HG02571 (cell line): ENCODE results near the gene EDAR.

ENCODE experiments used
- ATAC-seq: cut with Tn5 transposase; IDR thresholded peaks from one replicate; pipeline ENCODE4 v1.9.1; 2021; ENCODE audit warnings: mild to moderate bottlenecking, moderate library complexity; ENCODE audit not compliant: unreplicated experiment

EDAR gene

DNA sequence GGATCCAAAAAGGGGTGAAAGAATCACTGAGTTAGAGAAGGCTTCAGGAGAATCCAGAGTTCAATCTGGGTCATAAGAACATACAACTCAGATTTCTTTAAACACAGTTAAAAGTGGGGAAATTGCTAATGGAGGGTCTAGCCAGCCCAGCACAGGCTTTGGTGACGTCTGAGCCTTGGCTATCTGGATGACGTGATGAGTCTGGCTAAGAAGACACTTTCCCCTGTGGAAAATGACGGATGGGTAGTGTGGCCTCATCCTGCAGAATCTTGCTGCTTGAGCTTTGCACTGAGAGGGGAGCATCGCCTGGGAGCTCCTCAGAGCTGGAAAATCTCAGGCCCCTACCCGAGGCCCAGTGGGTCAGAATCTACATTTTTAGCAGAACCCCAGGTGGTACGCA, 19.2 kb downstream of the EDAR start:
- no peak for ATAC-seq

- ATAC-seq = no peak
Observed at GRCh38 chr2:108968619-108969018, 20.4 kb downstream of the EDAR start.

DNA sequence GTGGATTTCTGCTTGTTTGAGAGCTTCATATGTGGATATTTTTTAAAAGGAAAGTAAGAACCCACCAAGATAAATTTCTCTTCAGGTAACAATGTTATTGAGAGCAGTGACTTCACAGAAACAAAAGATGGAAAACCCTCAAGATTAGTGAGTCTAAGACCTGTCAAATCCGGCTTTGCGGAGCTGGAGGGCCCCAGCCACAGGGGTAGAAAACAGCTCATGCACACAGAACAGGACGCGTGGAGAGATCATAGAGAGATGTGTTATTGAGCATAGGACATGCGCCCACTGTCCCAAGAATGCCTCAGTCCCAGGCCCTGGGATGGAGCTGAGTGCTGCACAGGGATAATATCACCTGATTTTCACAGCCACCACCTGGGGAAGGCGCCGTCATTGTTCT, 21.3 kb downstream of the EDAR start:
- no peak for ATAC-seq

DNA sequence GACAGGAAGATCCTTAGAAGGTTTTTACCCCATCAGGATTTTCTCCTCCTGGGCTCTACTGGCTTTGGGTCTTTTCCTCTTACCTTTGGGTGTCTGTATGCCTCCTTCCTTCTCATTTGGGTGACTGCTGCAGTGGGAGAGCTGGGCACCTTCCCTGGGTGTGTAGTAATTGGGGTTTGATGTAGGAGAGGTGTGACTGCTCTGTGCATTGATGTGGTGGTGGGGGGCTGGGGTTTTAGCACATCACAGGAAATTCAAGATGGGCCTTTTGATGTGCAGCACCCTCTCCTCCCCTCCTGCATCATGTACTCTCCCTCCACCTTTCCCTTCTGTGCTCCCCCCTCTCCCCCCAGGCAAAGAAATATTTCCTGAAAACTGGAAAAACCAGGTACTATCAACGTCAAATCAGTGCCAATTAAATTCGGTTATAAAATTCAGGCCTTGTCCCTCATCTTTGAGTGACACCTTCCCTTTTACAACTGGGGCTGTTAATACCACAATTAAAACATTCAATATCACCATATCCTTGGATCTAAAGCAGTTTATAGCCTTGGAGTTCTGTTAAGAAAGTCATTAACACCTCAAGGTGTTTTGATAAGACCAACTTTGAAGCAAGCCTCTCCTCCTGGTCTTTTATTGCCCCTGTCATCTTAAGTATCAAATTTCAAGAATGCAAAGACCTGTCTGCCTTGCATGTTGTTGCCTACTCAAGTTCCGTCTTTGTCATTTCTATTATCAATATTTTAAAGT, 23.3 kb downstream of the EDAR start:
- ATAC-seq = no peak

GRCh38 chr2:108963057-108963456, 26.0 kb downstream of the EDAR start:
- no peak for ATAC-seq

DNA sequence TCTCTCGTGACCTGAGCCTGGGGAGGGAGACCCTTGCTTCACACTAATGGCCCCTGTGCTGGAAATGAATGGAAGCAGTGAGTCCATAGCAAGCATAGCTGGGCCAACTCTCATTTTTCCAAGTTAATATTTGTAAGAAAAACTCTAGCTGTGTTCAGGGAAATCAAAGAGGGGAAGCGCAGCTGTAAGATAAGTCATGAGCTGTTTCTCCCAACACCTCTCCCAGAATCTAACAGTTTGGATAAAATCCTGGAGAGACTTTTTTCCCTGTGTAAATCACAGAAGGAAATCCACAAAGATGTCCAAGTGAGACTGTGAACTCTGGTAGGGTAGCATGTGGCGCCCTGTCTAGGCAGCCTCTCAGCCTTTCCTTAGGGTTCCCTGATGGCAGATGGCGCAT, 27.2 kb downstream of the EDAR start:
- no peak for ATAC-seq

DNA sequence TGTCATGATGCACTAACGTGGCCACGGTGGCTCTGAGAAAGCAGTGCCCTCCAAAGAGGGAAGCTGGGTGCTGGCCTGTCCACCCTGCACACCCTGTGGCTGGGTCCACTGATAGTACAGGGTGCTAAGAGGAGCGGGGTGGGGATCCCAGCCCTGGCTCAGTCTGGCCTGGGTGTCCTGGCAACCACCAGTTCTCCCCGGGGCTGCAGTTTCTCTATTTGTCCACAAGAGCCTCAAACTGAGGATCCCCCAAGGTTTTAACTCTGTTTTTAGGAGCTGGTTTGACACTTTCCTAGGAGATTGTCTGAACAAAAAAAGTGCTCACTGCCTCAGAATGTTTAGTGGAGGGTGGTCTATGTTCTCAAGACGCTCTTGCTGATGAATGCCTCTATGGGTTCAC, 29.0 kb downstream of the EDAR start:
- no peak for ATAC-seq

DNA sequence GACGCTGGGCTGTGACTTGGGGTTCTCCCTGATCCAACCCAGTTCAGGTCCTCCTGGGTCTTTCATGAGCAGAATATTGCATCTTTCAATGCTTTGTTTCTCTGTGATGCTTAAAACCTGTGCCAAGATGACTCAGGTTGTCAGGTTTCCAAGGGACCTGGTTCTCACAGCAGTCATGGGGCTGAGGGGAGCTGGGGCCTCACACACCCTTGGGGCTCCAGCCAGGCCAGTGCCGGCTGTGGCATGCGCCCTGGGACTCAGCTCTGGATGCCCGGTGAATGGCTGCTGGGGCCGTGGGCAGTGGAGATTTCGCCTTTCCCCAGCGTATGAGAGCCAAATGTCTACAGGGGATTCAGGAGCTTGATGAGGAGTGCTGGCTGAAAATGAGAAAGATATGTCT, 29.6 kb downstream of the EDAR start:
- ATAC-seq = no peak

- ATAC-seq = no peak
Observed at GRCh38 chr2:108958632-108959341, 30.2 kb downstream of the EDAR start.

- no peak for ATAC-seq
Observed at GRCh38 chr2:108958002-108958401, 31.0 kb downstream of the EDAR start.

GRCh38 chr2:108956375-108956774, 32.6 kb downstream of the EDAR start:
- no peak for ATAC-seq

DNA sequence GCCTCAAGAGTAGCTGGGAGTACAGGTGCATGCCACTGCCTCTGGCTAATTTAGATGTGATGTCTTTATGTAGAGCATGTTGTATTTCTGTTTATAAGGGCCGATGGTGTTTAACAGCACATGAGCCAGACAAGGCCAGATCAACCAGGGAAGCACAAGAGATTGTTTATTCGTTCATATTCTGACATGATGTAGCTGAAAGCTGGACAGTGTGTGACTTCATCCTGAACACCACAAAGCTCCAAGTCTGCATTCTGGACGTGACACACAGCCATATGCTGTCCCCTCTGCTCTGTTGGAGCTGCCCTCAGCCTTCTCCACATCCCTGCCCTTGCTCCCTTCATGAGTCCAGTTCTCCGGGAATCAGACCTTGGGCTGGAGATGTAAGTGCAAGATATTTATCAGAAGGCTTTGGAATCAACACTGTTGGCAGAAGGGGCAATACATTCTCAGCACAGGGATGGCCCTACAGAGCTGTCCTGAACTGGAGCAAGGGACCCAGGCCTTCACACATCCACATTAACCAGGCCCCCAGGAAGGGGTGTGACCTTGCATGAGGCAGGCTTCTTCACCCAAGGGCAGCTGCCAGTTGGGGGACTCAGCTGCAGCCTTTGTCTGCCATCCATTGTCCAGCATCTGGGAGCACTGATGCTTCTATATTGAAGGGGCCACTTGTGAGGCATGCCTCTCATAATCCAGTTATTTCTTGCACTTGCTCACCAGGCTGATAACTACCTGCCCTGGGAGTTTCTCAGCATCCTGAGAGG, 38.5 kb downstream of the EDAR start:
- no peak for ATAC-seq

DNA sequence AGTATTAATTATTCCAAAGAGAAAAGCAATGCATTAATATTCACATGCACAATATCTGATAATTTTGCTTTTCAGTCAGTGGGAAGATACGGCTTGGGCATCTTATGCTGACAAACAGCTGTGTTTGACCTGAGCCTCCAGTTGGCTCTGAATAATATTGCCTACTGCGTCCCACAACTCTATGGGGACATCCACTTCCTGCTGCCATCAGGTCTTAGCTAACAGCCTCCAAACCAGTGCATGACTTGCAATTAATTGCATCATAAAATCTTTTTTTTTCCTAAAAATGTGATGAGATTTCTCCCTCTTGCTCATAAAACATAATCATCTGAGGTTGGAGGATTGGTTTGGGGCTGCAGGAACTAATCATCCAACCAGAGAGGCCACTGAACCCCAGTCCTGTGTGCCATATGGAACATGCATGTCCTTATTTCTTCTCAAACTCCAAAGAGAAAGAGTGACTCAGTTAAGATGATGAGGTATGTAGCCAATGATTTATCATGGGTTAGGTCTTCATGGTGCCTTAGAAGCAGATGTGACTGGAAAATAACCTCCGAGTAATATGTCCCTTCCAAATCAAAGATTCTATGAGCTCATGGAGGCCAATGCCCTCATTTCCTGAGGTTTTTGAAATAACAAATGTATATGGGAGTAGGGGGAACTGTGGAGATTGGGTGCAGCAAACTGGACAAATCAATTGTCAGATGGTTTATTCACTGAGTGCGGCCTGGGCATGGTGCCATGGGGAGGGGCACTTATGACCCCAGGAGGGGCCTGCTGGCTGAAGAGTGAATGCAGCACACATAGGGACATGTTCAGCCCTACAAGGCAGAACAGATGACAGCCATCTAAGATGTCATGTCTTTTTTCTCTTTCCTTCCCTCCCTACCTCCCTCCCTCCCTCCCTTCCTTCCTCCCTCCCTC, 39.4 kb downstream of the EDAR start:
- ATAC-seq = no peak

DNA sequence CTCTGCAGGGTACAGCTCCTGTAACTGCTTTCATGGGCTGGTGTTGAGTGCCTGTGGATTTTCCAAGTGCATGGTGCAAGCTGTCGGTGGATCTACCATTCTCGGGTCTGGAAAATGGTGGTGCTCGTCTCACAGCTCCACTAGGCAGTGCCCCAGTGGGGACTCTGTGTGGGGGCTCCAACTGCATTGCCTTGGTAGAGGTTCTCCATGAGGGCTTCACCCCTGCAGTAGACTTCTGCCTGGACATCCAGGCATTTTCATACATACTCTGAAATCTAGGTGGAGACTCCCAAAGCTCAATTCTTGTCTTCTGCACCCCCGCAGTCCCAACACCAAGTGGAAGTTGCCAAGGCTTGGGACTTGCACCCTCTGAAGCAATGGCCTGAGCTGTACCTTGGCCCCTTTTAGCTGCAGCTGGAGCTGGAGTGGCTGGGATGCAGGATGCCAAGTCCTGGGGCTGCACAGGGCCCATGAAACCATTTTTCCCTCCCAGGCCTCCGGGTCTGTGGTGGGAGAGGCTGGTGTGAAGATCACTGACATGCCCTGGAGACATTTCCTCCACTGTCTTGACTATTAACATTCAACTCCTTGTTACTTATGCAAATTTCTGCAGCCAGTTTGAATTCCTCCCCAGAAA, 41.6 kb downstream of the EDAR start:
- ATAC-seq = no peak

- ATAC-seq = no peak
Observed at GRCh38 chr2:108946442-108946841, 42.6 kb downstream of the EDAR start.

DNA sequence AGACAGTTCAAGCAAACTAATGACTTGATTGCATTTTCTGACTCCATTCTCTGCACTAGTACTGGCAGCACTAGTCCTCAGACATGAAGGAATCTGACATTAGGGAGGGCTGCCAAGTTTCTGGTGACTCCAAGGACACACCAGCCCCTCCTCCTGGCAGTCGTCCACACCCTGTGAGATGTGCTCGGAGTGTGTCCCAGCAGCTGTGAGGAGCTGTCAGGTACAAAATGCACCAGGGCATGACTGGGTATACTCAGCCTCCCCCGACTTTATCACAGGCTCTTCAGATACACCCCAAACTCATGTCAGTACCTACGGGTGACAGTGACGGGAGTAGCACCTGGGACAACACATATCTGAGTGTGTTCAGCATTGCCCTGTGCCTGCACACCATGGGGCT, 43.1 kb downstream of the EDAR start:
- no peak for ATAC-seq

GRCh38 chr2:108944601-108945331, 44.3 kb downstream of the EDAR start:
- no peak for ATAC-seq

DNA sequence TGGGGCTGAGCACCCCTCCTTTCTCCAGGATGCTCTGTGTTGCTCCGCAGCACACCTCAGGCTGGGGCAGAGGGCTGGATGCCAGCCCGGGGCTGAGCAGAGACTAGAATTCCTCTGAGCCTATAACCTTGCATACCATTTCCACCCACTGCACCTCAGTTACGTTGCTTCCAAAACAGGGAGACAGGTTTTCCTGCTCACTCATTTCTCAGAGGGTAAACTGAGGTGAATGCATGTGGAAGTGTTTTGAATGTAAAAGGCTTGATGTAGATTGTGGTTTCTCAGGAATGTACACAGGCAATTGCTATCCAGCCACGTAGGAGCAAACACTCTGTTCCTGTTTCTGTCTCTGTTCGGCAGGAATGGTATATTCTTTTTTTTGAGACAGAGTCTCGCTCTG, 45.3 kb downstream of the EDAR start:
- ATAC-seq = no peak

GRCh38 chr2:108942888-108943287, 46.1 kb downstream of the EDAR start:
- no peak for ATAC-seq
